HUES6 (cell line): Measurements from ENCODE around the gene TSC22D1.

Experiments
- H3K27ac ChIP-seq: 2 replicates; pipeline ENCODE4 v1.7.0; 2013; ENCODE audit warnings: low read depth, mild to moderate bottlenecking, low read length, inconsistent platforms
- H3K27me3 ChIP-seq: 2 replicates; pipeline ENCODE4 v1.6.1; 2013; ENCODE audit warnings: low read length; ENCODE audit not compliant: control insufficient read depth, insufficient read depth
- H3K36me3 ChIP-seq: 2 replicates; pipeline ENCODE4 v1.6.1; 2013; ENCODE audit warnings: low read length; ENCODE audit not compliant: control insufficient read depth, insufficient read depth
- H3K4me1 ChIP-seq: 2 replicates; pipeline ENCODE4 v1.6.1; 2013; ENCODE audit warnings: low read length; ENCODE audit not compliant: control insufficient read depth, insufficient read depth
- H3K4me3 ChIP-seq: 2 replicates; pipeline ENCODE4 v1.5.1; 2013; ENCODE audit warnings: low read depth, low read length
- H3K9ac ChIP-seq: one replicate; pipeline ENCODE4 v1.6.1; 2013; ENCODE audit warnings: mild to moderate bottlenecking, low read length
- H3K9me3 ChIP-seq: 2 replicates; pipeline ENCODE4 v1.6.1; 2013; ENCODE audit warnings: low read depth, low read length; ENCODE audit not compliant: control insufficient read depth, insufficient read depth

TSC22D1 gene

GRCh38 chr13:44426461-44426860 is 149.7 kb downstream of the TSC22D1 start:
- Histone ChIP-seq H3K27me3 (peaks cover 2% of the 10 kb centered on the region), H3K27ac (no peak overlapping the region), H3K9me3 (peaks cover 7% of the 10 kb centered on the region; the same call in 1 of the 2 replicates), H3K4me3 (no peak overlapping the region), H3K4me1 (peaks cover 3% of the 10 kb centered on the region; the same call in 1 of the 2 replicates), H3K36me3 (no peaks in the 10 kb centered on the region), H3K9ac (no peak overlapping the region)

- Histone ChIP-seq H3K27me3 (peaks cover 2% of the 10 kb centered on the region), H3K27ac (no peak overlapping the region), H3K9ac (no peak overlapping the region), H3K9me3 (peaks cover 7% of the 10 kb centered on the region; the same call in 1 of the 2 replicates), H3K4me1 (peaks cover 6% of the 10 kb centered on the region; the same call in 1 of the 2 replicates), H3K36me3 (no peaks in the 10 kb centered on the region), H3K4me3 (no peak overlapping the region)
Measured at GRCh38 chr13:44425815-44426078, 150.4 kb downstream of the TSC22D1 start.

- Histone ChIP-seq H3K36me3 (no peaks in the 10 kb centered on the region), H3K27me3 (peaks cover 2% of the 10 kb centered on the region), H3K4me3 (no peak overlapping the region), H3K4me1 (peaks cover 11% of the 10 kb centered on the region), H3K27ac (no peak overlapping the region), H3K9me3 (peaks cover 7% of the 10 kb centered on the region; the same call in 1 of the 2 replicates), H3K9ac (no peak overlapping the region)
Measured at GRCh38 chr13:44425041-44425814, 150.9 kb downstream of the TSC22D1 start.

- Histone ChIP-seq H3K9ac (no peak overlapping the region), H3K9me3 (peaks cover 7% of the 10 kb centered on the region; the same call in 1 of the 2 replicates), H3K4me3 (no peak overlapping the region), H3K36me3 (no peaks in the 10 kb centered on the region), H3K27me3 (peaks cover 2% of the 10 kb centered on the region), H3K27ac (no peak overlapping the region), H3K4me1 (peaks cover 13% of the 10 kb centered on the region)
Measured at GRCh38 chr13:44423824-44424223, 152.3 kb downstream of the TSC22D1 start.

GRCh38 chr13:44422755-44423643 is 153.1 kb downstream of the TSC22D1 start:
- H3K4me1 ChIP-seq: peaks cover 14% of the 10 kb centered on the region
- H3K9ac ChIP-seq: no peak overlapping the region
- H3K9me3 ChIP-seq: peaks cover 7% of the 10 kb centered on the region; the same call in 1 of the 2 replicates
- H3K4me3 ChIP-seq: no peak overlapping the region
- H3K27ac ChIP-seq: no peak overlapping the region
- H3K36me3 ChIP-seq: no peaks in the 10 kb centered on the region
- peaks cover 2% of the 10 kb centered on the region for H3K27me3 ChIP-seq

GRCh38 chr13:44421853-44422525 is 154.1 kb downstream of the TSC22D1 start:
- peaks cover 2% of the 10 kb centered on the region for H3K27me3 ChIP-seq
- H3K9ac ChIP-seq: no peak overlapping the region
- no peaks in the 10 kb centered on the region for H3K36me3 ChIP-seq
- H3K4me3 ChIP-seq: no peak overlapping the region
- peaks cover 23% of the 10 kb centered on the region for H3K4me1 ChIP-seq
- H3K9me3 ChIP-seq: no peaks in the 10 kb centered on the region
- H3K27ac ChIP-seq: no peak overlapping the region

- H3K36me3 ChIP-seq: no peaks in the 10 kb centered on the region
- H3K9ac ChIP-seq: no peak overlapping the region
- H3K27me3 ChIP-seq: peaks cover 2% of the 10 kb centered on the region
- no peaks in the 10 kb centered on the region for H3K9me3 ChIP-seq
- H3K27ac ChIP-seq: no peak overlapping the region
- peaks cover 36% of the 10 kb centered on the region for H3K4me1 ChIP-seq
- no peak overlapping the region for H3K4me3 ChIP-seq
Measured at GRCh38 chr13:44420376-44421220, 155.5 kb downstream of the TSC22D1 start.

- Histone ChIP-seq H3K4me3 (no peak overlapping the region), H3K9me3 (no peaks in the 10 kb centered on the region), H3K27me3 (peaks cover 2% of the 10 kb centered on the region), H3K4me1 (peaks cover 41% of the 10 kb centered on the region), H3K36me3 (no peaks in the 10 kb centered on the region), H3K27ac (no peak overlapping the region), H3K9ac (no peak overlapping the region)
Measured at GRCh38 chr13:44417876-44418275, 158.3 kb downstream of the TSC22D1 start.

GRCh38 chr13:44417446-44417845 is 158.7 kb downstream of the TSC22D1 start:
- Histone ChIP-seq H3K27ac (no peak overlapping the region), H3K36me3 (no peaks in the 10 kb centered on the region), H3K4me1 (peaks cover 44% of the 10 kb centered on the region), H3K9ac (no peak overlapping the region), H3K4me3 (no peak overlapping the region), H3K27me3 (no peaks in the 10 kb centered on the region; the same call in 1 of the 2 replicates), H3K9me3 (no peaks in the 10 kb centered on the region)

GRCh38 chr13:44416744-44417143 is 159.4 kb downstream of the TSC22D1 start:
- Histone ChIP-seq H3K4me1 (peaks cover 51% of the 10 kb centered on the region), H3K27ac (no peak overlapping the region), H3K9ac (no peak overlapping the region), H3K27me3 (no peaks in the 10 kb centered on the region), H3K9me3 (no peaks in the 10 kb centered on the region), H3K4me3 (no peak overlapping the region), H3K36me3 (no peaks in the 10 kb centered on the region)
